K562 (cell line): ENCODE measurements around the gene NOP14. TPM values are rescaled to one million over a fixed set of nuclear protein-coding genes. Genes with fewer than 3 reads are reported as not detected.

Experiments used
- AFF1 ChIP-seq, 2 experiments: fragments of 450-650 bp; IDR thresholded peaks; 2 replicates each; pipeline ENCODE4 v1.6.1; 2018; ENCODE audit warnings: mild to moderate bottlenecking in 2 of 2, low read depth in 1 of 2; ENCODE audit not compliant: partially characterized antibody in 2 of 2
- ASH1L ChIP-seq: fragments of 450-650 bp; IDR thresholded peaks from 2 replicates; pipeline ENCODE4 v1.6.1; 2018; ENCODE audit warnings: borderline replicate concordance, mild to moderate bottlenecking, low read depth; ENCODE audit not compliant: partially characterized antibody
- COPS2 ChIP-seq: fragments of 450-650 bp; conservative IDR thresholded peaks from 2 replicates; pipeline ENCODE4 v1.6.1; 2016; ENCODE audit warnings: mild to moderate bottlenecking, moderate library complexity
- HNRNPLL ChIP-seq: fragments of 200-400 bp; formaldehyde crosslinking; IDR thresholded peaks from 2 replicates; pipeline ENCODE4 v1.6.1; 2017; ENCODE audit warnings: low read length, low read depth, mild to moderate bottlenecking; ENCODE audit not compliant: poor library complexity, severe bottlenecking
- JUN ChIP-seq, 2 experiments: sonication (generic) in 1 of 2; formaldehyde crosslinking in 1 of 2; IDR thresholded peaks; 2 replicates each; pipeline versions ENCODE4 v1.6.1 to v1.8.0; 2012 to 2022; ENCODE audit warnings: borderline replicate concordance in 2 of 2, mild to moderate bottlenecking in 2 of 2, improper control_type of control experiment in 1 of 2, low read depth in 1 of 2, low read length in 1 of 2, missing genetic modification reagents in 1 of 2
- MCM5 ChIP-seq: fragments of 450-650 bp; IDR thresholded peaks from 2 replicates; pipeline ENCODE4 v1.6.1; 2016; ENCODE audit warnings: low read depth
- MCM7 ChIP-seq, 2 experiments: fragments of 450-650 bp; IDR thresholded peaks; 2 replicates each; pipeline ENCODE4 v1.6.1; 2016 to 2018
- NFE2L1 ChIP-seq: fragments of 450-650 bp; IDR thresholded peaks from 2 replicates; pipeline ENCODE4 v1.6.1; 2016; ENCODE audit warnings: missing genetic modification characterization, low read depth, mild to moderate bottlenecking, missing compliant biosample characterization, moderate library complexity, borderline replicate concordance
- NR0B1 ChIP-seq: fragments of 450-650 bp; IDR thresholded peaks from one replicate; pipeline ENCODE4 v1.6.1; 2018; ENCODE audit warnings: mild to moderate bottlenecking, moderate library complexity; ENCODE audit not compliant: partially characterized antibody
- POLR2G ChIP-seq: fragments of 200-400 bp; formaldehyde crosslinking; IDR thresholded peaks from 2 replicates; pipeline ENCODE4 v1.6.1; 2017; ENCODE audit warnings: low read depth, mild to moderate bottlenecking, antibody characterized with exemption, low read length, moderate library complexity
- PTTG1 ChIP-seq: fragments of 450-650 bp; IDR thresholded peaks from 2 replicates; pipeline ENCODE4 v1.6.1; 2016; ENCODE audit warnings: low read depth, mild to moderate bottlenecking, missing genetic modification characterization, missing compliant biosample characterization
- RB1 ChIP-seq: fragments of 450-650 bp; IDR thresholded peaks from 2 replicates; pipeline ENCODE4 v1.6.1; 2017; ENCODE audit warnings: low read depth, mild to moderate bottlenecking
- RBBP5 ChIP-seq: fragments of 200-600 bp; sonication (generic); IDR thresholded peaks from 2 replicates; pipeline ENCODE4 v1.6.1; 2012; ENCODE audit warnings: borderline replicate concordance, mild to moderate bottlenecking, low read length, control low read depth, inconsistent platforms; ENCODE audit not compliant: insufficient read depth, poor library complexity, severe bottlenecking
- SNRNP70 ChIP-seq: fragments of 200-400 bp; formaldehyde crosslinking; optimal IDR thresholded peaks from 2 replicates; pipeline ENCODE3; 2017; ENCODE audit warnings: low read depth, low read length
- TRIM24 ChIP-seq, 2 experiments: fragments of 450-650 bp; IDR thresholded peaks; 2 replicates each; pipeline ENCODE4 v1.6.1; 2016
- USF1 ChIP-seq: sonication (generic); formaldehyde crosslinking; IDR thresholded peaks from 2 replicates; pipeline ENCODE4 v1.9.0; 2022; ENCODE audit warnings: mild to moderate bottlenecking, missing genetic modification reagents
- ZNF395 ChIP-seq: fragments of 200-800 bp; sonication (Bioruptor generic); IDR thresholded peaks from 2 replicates; pipeline ENCODE4 v1.6.1; 2017; ENCODE audit warnings: missing genetic modification characterization, missing compliant biosample characterization
- ZNF408 ChIP-seq: fragments of 250-450 bp; sonication (Bioruptor Pico); IDR thresholded peaks from 2 replicates; pipeline ENCODE4 v1.4.0; 2020; ENCODE audit warnings: low read depth, mild to moderate bottlenecking, moderate library complexity
- ZNF79 ChIP-seq: fragments of 250-450 bp; sonication (Bioruptor Pico); IDR thresholded peaks from 2 replicates; pipeline ENCODE4 v1.4.0; 2020; ENCODE audit warnings: low read depth, mild to moderate bottlenecking, moderate library complexity
- polyA plus RNA-seq, 8 experiments: library from polyadenylated mRNA; depleted of rRNA in 4 of 8; stranded (reverse) in 5 of 8; unstranded in 3 of 8; fragments of >200 nt; fragmentation: Nextera tagmentation in 2 of 8; fragmentation: Illumina TruSeq in 1 of 8; extraction: Ambion mirVana in 2 of 8; extraction: Trizol in 1 of 8; gene quantifications; 2 replicates each; pipeline versions ENCODE4 v1.2.1 to v1.2.3, GENCODE V29; 2011 to 2014; ENCODE audit warnings: inconsistent platforms in 1 of 8, missing spikeins in 1 of 8
- total RNA-seq, 7 experiments: library from RNA; depleted of rRNA in 6 of 7; stranded (reverse); fragments of >200 nt in 6 of 7; fragmentation: Illumina TruSeq in 2 of 7; extraction: Trizol in 2 of 7; gene quantifications; 2 replicates each; pipeline versions ENCODE4 v1.2.1 to v1.2.3, GENCODE V29; 2011 to 2021; ENCODE audit warnings: low replicate concordance in 1 of 7

The NOP14 gene
- total and polyA plus RNA-seq, 9 of the 15 experiments (the other 6 are each of a cell fraction or from before 2014, with no cell fraction given): 12.7 to 76.0 (median 50.9) TPM

- TF ChIP-seq NR0B1: no peak
- no peak for TF ChIP-seq MCM5
- peak; percentile 88 for TF ChIP-seq ZNF395 (CRISPR knock-in tag)
- peak; percentile 74; the same call in 1 of the 2 replicates for TF ChIP-seq RB1
- TF ChIP-seq MCM7 (IDR thresholded peaks at IDR 0.05): no peak
- no peak for TF ChIP-seq ZNF79 (CRISPR knock-in tag)
- peak; percentile 98 for TF ChIP-seq POLR2G
- TF ChIP-seq USF1 (CRISPR knock-in tag): peak; percentile 95
- no peak for TF ChIP-seq RBBP5
- peak; percentile 73 for TF ChIP-seq ASH1L
- no peak for TF ChIP-seq TRIM24 (IDR thresholded peaks at IDR 0.05)
- TF ChIP-seq COPS2: no peak
- TF ChIP-seq NFE2L1 (tag): no peak
- no peak for TF ChIP-seq ZNF408
- no peak for TF ChIP-seq PTTG1 (tag)
- TF ChIP-seq HNRNPLL: peak; percentile 61
- peak in 1 of 2 experiments; percentile 96 for TF ChIP-seq AFF1 (IDR thresholded peaks at IDR 0.05; ENCODE audit: low read depth in 1 of 2, partially characterized antibody in 2 of 2)
- TF ChIP-seq SNRNP70: no peak
- TF ChIP-seq JUN (IDR thresholded peaks at IDR 0.05; ENCODE audit: borderline replicate concordance, low read depth, low read length): peak; percentile 70; the same call in 1 of the 2 replicates
- no peak; the same call in 1 of the 2 replicates for TF ChIP-seq JUN (CRISPR knock-in tag; IDR thresholded peaks at IDR 0.05; ENCODE audit: borderline replicate concordance)
Measured at GRCh38 chr4:2963175-2963965, at the start of gene NOP14, which contains the start of gene GRK4 (continued).
